GM23338 (cell line): Measurements from ENCODE around the gene CDHR2. TPM values are rescaled to one million over a fixed set of nuclear protein-coding genes. Genes with fewer than 3 reads are reported as not detected.

Experiments used
- ATAC-seq: fragments of 200-7000 bp; cut with Tn5 transposase; 3 replicates; pipeline ENCODE4 v1.9.1; 2020
- DNase-seq: peaks from one replicate; pipeline ENCODE4 v3.0.0-alpha.2; 2015; ENCODE audit warnings: low spot score
- H2AFZ ChIP-seq: fragments of 200-600 bp; sonication (generic); 2 replicates; pipeline ENCODE4 v1.8.0; 2016; ENCODE audit warnings: antibody characterized with exemption, mild to moderate bottlenecking, moderate library complexity
- H3F3A ChIP-seq: fragments of 200-600 bp; sonication (generic); replicated peaks from 2 replicates; pipeline ENCODE4 v1.8.0; 2017; ENCODE audit warnings: antibody characterized with exemption, mixed run types, low read depth
- H3K27ac ChIP-seq: fragments of 200-600 bp; sonication (generic); 2 replicates; pipeline ENCODE4 v1.6.1; 2016; ENCODE audit warnings: low read depth
- H3K27me3 ChIP-seq: fragments of 200-600 bp; sonication (generic); 2 replicates; pipeline ENCODE4 v1.8.0; 2016; ENCODE audit warnings: mild to moderate bottlenecking, mixed run types, moderate library complexity; ENCODE audit not compliant: insufficient read depth
- H3K36me3 ChIP-seq: fragments of 200-600 bp; sonication (generic); 2 replicates; pipeline ENCODE4 v1.8.0; 2016; ENCODE audit warnings: mild to moderate bottlenecking; ENCODE audit not compliant: insufficient read depth
- H3K4me1 ChIP-seq: fragments of 200-600 bp; sonication (generic); 2 replicates; pipeline ENCODE4 v1.8.0; 2016; ENCODE audit warnings: mild to moderate bottlenecking, moderate library complexity; ENCODE audit not compliant: insufficient read depth
- H3K4me2 ChIP-seq: fragments of 200-600 bp; sonication (generic); 2 replicates; pipeline ENCODE4 v1.7.1; 2017; ENCODE audit warnings: mixed run types
- H3K4me3 ChIP-seq: fragments of 200-600 bp; sonication (generic); 2 replicates; pipeline ENCODE4 v1.6.1; 2016; ENCODE audit warnings: mixed run types
- H3K79me2 ChIP-seq: fragments of 200-600 bp; sonication (generic); replicated peaks from 2 replicates; pipeline ENCODE4 v1.8.0; 2017; ENCODE audit warnings: mild to moderate bottlenecking; ENCODE audit not compliant: insufficient read depth
- H3K9me2 ChIP-seq: fragments of 200-600 bp; sonication (generic); 2 replicates; pipeline ENCODE4 v1.8.0; 2017; ENCODE audit not compliant: insufficient read depth
- H4K20me1 ChIP-seq: fragments of 200-600 bp; sonication (generic); replicated peaks from 2 replicates; pipeline ENCODE4 v1.8.0; 2017; ENCODE audit warnings: mild to moderate bottlenecking; ENCODE audit not compliant: insufficient read depth
- H3K27ac Mint-ChIP-seq: 2 replicates; pipeline ENCODE4 v1.8.0; 2020; ENCODE audit warnings: inconsistent platforms, mild to moderate bottlenecking, moderate library complexity, mixed read lengths
- H3K27me3 Mint-ChIP-seq: 3 replicates; pipeline ENCODE4 v1.8.0; 2022; ENCODE audit warnings: low read depth, mild to moderate bottlenecking, moderate library complexity, mixed read lengths, inconsistent platforms; ENCODE audit not compliant: insufficient read depth, poor library complexity
- H3K36me3 Mint-ChIP-seq: 3 replicates; pipeline ENCODE4 v1.8.0; 2021; ENCODE audit warnings: low read depth, mild to moderate bottlenecking, inconsistent platforms, moderate library complexity, mixed read lengths
- H3K4me1 Mint-ChIP-seq: 3 replicates; pipeline ENCODE4 v1.8.0; 2020; ENCODE audit warnings: mild to moderate bottlenecking, inconsistent platforms, mixed read lengths
- H3K4me3 Mint-ChIP-seq: 3 replicates; pipeline ENCODE4 v1.8.0; 2021; ENCODE audit warnings: moderate library complexity, mild to moderate bottlenecking, inconsistent platforms, mixed read lengths
- H3K9me3 Mint-ChIP-seq: 3 replicates; pipeline ENCODE4 v1.8.0; 2020; ENCODE audit warnings: moderate library complexity, mild to moderate bottlenecking, inconsistent platforms, mixed read lengths
- CREB1 ChIP-seq: fragments of 250-450 bp; sonication (Bioruptor Pico); IDR thresholded peaks from 2 replicates; pipeline ENCODE4 v1.5.0; 2020; ENCODE audit warnings: low read depth, mild to moderate bottlenecking, moderate library complexity
- ETS1 ChIP-seq: IDR thresholded peaks from 2 replicates; pipeline ENCODE4 v1.6.1; 2016; ENCODE audit warnings: antibody characterized with exemption
- EZH2 ChIP-seq: fragments of 200-600 bp; sonication (generic); IDR thresholded peaks from one replicate; pipeline ENCODE4 v1.8.0; 2017; ENCODE audit warnings: antibody characterized with exemption, mild to moderate bottlenecking, low read depth; ENCODE audit not compliant: unreplicated experiment
- EZH2phosphoT487 ChIP-seq: fragments of 200-600 bp; sonication (generic); IDR thresholded peaks from one replicate; pipeline ENCODE4 v1.8.1; 2018; ENCODE audit warnings: antibody characterized with exemption; ENCODE audit not compliant: unreplicated experiment
- JUNB ChIP-seq: IDR thresholded peaks from one replicate; pipeline ENCODE4 v1.6.1; 2016; ENCODE audit warnings: antibody characterized with exemption; ENCODE audit not compliant: unreplicated experiment
- NANOG ChIP-seq: IDR thresholded peaks from 2 replicates; pipeline ENCODE4 v1.6.1; 2016; ENCODE audit warnings: antibody characterized with exemption, borderline replicate concordance
- POLR2AphosphoS5 ChIP-seq: IDR thresholded peaks from 2 replicates; pipeline ENCODE4 v1.6.1; 2016; ENCODE audit warnings: antibody characterized with exemption, low read depth
- REST ChIP-seq: IDR thresholded peaks from one replicate; pipeline ENCODE4 v1.6.1; 2018; ENCODE audit warnings: antibody characterized with exemption; ENCODE audit not compliant: unreplicated experiment
- STAT1 ChIP-seq: IDR thresholded peaks from one replicate; pipeline ENCODE4 v1.6.1; 2016; ENCODE audit warnings: antibody characterized with exemption; ENCODE audit not compliant: unreplicated experiment
- ZNF114 ChIP-seq: fragments of 250-450 bp; sonication (Bioruptor Pico); IDR thresholded peaks from 2 replicates; pipeline ENCODE4 v1.5.0; 2020; ENCODE audit warnings: mild to moderate bottlenecking, moderate library complexity
- ZNF331 ChIP-seq: fragments of 250-450 bp; sonication (Bioruptor Pico); IDR thresholded peaks from 2 replicates; pipeline ENCODE4 v1.5.0; 2020; ENCODE audit warnings: low read depth, mild to moderate bottlenecking, moderate library complexity
- polyA plus RNA-seq: library from polyadenylated mRNA; unstranded; fragments of >200 nt; fragmentation: Nextera tagmentation; extraction: Ambion mirVana; gene quantifications from 2 replicates; pipeline ENCODE4 v1.2.1, GENCODE V29; 2016
- total RNA-seq: library from RNA; depleted of rRNA; stranded (reverse); fragments of >200 nt; shearing (Covaris generic); gene quantifications from 2 replicates; pipeline ENCODE4 v1.2.3, GENCODE V29; 2014
- TF ChIP-seq, protein P1 (sequence below): fragments of 250-450 bp; sonication (Bioruptor Pico); IDR thresholded peaks from 2 replicates; pipeline ENCODE4 v1.5.0; 2020; ENCODE audit warnings: mild to moderate bottlenecking, moderate library complexity
- TF ChIP-seq, protein P2 (sequence below), 2 experiments: fragments of 200-600 bp in 1 of 2; sonication (generic) in 1 of 2; conservative IDR thresholded peaks; 2 replicates each; pipeline versions ENCODE4 v1.5.1 to v1.6.1; 2016 to 2017; ENCODE audit warnings: antibody characterized with exemption in 2 of 2, low read depth in 2 of 2, mild to moderate bottlenecking in 2 of 2, moderate library complexity in 1 of 2

The CDHR2 gene
- total and polyA plus RNA-seq, 2 experiments from 2014 or later = not detected

- no peak overlapping the region for H3K4me2 ChIP-seq
- 0 out of 2 replicates have a peak overlapping the region, but pooled peaks have one; percentile 45 for H3K27ac ChIP-seq
- H4K20me1 ChIP-seq = peaks cover 26% of the 10 kb centered on the region
Measured at GRCh38 chr5:176532795-176533194, 16.3 kb upstream of the CDHR2 start.

More at GRCh38 chr5:176532795-176533194, 16.3 kb upstream of the CDHR2 start:
- Mint-ChIP-seq H3K36me3 (peaks cover 62% of the 10 kb centered on the region), H3K27ac (no peak overlapping the region), H3K4me3 (no peak overlapping the region), H3K27me3 (peaks cover 22% of the 10 kb centered on the region), H3K4me1 (peaks cover 23% of the 10 kb centered on the region), H3K9me3 (peaks cover 2% of the 10 kb centered on the region; the same call in 1 of the 3 replicates)
- H3K27me3 ChIP-seq = no peaks in the 10 kb centered on the region
- peaks cover 24% of the 10 kb centered on the region for H3K4me1 ChIP-seq
- no peak overlapping the region for H3K4me3 ChIP-seq
- 0 out of 2 replicates have a peak, but pooled peaks cover 10% of the 10 kb centered on the region for H3F3A ChIP-seq
- peaks cover 52% of the 10 kb centered on the region for H3K79me2 ChIP-seq
- peaks cover 14% of the 10 kb centered on the region; the same call in 1 of the 2 replicates for H3K36me3 ChIP-seq
- no peak overlapping the region for H2AFZ ChIP-seq
- DNase-seq (no peak), ATAC-seq (no peak)
- TF ChIP-seq, protein P1, sequence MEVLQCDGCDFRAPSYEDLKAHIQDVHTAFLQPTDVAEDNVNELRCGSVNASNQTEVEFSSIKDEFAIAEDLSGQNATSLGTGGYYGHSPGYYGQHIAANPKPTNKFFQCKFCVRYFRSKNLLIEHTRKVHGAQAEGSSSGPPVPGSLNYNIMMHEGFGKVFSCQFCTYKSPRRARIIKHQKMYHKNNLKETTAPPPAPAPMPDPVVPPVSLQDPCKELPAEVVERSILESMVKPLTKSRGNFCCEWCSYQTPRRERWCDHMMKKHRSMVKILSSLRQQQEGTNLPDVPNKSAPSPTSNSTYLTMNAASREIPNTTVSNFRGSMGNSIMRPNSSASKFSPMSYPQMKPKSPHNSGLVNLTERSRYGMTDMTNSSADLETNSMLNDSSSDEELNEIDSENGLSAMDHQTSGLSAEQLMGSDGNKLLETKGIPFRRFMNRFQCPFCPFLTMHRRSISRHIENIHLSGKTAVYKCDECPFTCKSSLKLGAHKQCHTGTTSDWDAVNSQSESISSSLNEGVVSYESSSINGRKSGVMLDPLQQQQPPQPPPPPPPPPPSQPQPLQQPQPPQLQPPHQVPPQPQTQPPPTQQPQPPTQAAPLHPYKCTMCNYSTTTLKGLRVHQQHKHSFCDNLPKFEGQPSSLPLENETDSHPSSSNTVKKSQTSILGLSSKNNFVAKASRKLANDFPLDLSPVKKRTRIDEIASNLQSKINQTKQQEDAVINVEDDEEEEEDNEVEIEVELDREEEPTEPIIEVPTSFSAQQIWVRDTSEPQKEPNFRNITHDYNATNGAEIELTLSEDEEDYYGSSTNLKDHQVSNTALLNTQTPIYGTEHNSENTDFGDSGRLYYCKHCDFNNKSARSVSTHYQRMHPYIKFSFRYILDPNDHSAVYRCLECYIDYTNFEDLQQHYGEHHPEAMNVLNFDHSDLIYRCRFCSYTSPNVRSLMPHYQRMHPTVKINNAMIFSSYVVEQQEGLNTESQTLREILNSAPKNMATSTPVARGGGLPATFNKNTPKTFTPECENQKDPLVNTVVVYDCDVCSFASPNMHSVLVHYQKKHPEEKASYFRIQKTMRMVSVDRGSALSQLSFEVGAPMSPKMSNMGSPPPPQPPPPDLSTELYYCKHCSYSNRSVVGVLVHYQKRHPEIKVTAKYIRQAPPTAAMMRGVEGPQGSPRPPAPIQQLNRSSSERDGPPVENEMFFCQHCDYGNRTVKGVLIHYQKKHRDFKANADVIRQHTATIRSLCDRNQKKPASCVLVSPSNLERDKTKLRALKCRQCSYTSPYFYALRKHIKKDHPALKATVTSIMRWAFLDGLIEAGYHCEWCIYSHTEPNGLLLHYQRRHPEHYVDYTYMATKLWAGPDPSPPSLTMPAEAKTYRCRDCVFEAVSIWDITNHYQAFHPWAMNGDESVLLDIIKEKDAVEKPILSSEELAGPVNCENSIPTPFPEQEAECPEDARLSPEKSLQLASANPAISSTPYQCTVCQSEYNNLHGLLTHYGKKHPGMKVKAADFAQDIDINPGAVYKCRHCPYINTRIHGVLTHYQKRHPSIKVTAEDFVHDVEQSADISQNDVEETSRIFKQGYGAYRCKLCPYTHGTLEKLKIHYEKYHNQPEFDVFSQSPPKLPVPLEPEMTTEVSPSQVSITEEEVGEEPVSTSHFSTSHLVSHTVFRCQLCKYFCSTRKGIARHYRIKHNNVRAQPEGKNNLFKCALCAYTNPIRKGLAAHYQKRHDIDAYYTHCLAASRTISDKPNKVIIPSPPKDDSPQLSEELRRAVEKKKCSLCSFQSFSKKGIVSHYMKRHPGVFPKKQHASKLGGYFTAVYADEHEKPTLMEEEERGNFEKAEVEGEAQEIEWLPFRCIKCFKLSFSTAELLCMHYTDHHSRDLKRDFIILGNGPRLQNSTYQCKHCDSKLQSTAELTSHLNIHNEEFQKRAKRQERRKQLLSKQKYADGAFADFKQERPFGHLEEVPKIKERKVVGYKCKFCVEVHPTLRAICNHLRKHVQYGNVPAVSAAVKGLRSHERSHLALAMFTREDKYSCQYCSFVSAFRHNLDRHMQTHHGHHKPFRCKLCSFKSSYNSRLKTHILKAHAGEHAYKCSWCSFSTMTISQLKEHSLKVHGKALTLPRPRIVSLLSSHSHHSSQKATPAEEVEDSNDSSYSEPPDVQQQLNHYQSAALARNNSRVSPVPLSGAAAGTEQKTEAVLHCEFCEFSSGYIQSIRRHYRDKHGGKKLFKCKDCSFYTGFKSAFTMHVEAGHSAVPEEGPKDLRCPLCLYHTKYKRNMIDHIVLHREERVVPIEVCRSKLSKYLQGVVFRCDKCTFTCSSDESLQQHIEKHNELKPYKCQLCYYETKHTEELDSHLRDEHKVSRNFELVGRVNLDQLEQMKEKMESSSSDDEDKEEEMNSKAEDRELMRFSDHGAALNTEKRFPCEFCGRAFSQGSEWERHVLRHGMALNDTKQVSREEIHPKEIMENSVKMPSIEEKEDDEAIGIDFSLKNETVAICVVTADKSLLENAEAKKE (CRISPR knock-in tag) = no peak
- TF ChIP-seq ZNF331 = no peak
- TF ChIP-seq REST = no peak
- TF ChIP-seq JUNB = no peak
- TF ChIP-seq NANOG = no peak
- TF ChIP-seq EZH2phosphoT487 = no peak
- TF ChIP-seq STAT1 = no peak
- TF ChIP-seq ZNF114 (CRISPR knock-in tag) = no peak
- TF ChIP-seq, protein P2, sequence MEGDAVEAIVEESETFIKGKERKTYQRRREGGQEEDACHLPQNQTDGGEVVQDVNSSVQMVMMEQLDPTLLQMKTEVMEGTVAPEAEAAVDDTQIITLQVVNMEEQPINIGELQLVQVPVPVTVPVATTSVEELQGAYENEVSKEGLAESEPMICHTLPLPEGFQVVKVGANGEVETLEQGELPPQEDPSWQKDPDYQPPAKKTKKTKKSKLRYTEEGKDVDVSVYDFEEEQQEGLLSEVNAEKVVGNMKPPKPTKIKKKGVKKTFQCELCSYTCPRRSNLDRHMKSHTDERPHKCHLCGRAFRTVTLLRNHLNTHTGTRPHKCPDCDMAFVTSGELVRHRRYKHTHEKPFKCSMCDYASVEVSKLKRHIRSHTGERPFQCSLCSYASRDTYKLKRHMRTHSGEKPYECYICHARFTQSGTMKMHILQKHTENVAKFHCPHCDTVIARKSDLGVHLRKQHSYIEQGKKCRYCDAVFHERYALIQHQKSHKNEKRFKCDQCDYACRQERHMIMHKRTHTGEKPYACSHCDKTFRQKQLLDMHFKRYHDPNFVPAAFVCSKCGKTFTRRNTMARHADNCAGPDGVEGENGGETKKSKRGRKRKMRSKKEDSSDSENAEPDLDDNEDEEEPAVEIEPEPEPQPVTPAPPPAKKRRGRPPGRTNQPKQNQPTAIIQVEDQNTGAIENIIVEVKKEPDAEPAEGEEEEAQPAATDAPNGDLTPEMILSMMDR (conservative IDR thresholded peaks at IDR 0.05; ENCODE audit: low read depth in 2 of 2) = no peak
- no peak for TF ChIP-seq CREB1 (CRISPR knock-in tag)
- TF ChIP-seq EZH2 = no peak
- TF ChIP-seq ETS1 = no peak
- TF ChIP-seq POLR2AphosphoS5 = no peak
- H3K9me2 ChIP-seq = no peaks in the 10 kb centered on the region
